GM18867 (cell line): Measurements from ENCODE around the gene BEND5.
A peak's percentile ranks its signal among the peaks of the same experiment; 100 is the strongest.

Experiments used
- ATAC-seq: cut with Tn5 transposase; IDR thresholded peaks from one replicate; pipeline ENCODE4 v1.9.1; 2021; ENCODE audit warnings: mild to moderate bottlenecking, moderate library complexity; ENCODE audit not compliant: unreplicated experiment

The BEND5 gene

GRCh38 chr1:48725341-48726046, 51.2 kb downstream of the BEND5 start:
- ATAC-seq = no peak

DNA sequence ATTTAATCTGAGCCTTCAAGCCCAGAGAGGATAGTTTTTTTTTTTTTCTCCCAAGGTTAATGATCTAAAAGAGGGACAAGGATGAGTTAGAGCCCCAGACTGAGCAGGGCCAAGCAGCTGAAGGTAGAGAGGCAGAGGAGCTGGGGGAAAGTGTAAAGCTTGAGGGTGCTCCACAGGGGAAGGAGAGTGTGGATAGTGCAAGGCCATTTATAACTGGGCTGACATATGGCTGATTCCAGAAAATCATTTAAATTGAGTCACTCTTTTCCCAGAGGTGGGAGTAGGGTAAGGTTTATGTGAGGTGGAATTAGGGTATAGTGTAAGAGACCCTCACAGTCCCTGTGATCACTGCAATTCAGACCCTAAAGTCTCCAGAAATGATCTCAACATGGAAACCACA, 55.8 kb downstream of the BEND5 start:
- ATAC-seq = no peak

DNA sequence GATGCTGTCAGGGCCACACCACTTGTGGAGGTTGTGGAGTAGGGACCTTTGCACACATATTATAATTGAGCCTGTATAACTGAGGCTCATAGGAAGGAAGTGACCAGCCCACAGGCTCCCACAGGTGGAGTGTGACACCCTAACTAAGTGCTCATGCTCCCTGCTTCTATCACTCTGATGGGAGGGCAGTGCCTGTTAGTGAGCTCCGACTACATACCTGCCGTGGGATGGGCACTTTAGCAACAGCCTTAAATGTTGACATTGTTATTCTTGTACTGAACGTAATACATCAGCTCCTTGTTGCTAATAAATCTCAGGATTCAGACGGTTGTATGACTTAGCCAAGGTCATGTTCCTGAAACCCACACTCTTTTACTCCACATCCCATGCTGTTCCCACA, 58.0 kb downstream of the BEND5 start:
- ATAC-seq = no peak

- no peak for ATAC-seq
Observed at GRCh38 chr1:48718116-48718630, 58.5 kb downstream of the BEND5 start.

GRCh38 chr1:48717082-48717481, 59.6 kb downstream of the BEND5 start:
- no peak for ATAC-seq

- ATAC-seq = no peak
Observed at GRCh38 chr1:48715921-48716320, 60.8 kb downstream of the BEND5 start.

GRCh38 chr1:48710915-48711314, 65.8 kb downstream of the BEND5 start:
- ATAC-seq = no peak

GRCh38 chr1:48710318-48710717, 66.4 kb downstream of the BEND5 start:
- no peak for ATAC-seq

DNA sequence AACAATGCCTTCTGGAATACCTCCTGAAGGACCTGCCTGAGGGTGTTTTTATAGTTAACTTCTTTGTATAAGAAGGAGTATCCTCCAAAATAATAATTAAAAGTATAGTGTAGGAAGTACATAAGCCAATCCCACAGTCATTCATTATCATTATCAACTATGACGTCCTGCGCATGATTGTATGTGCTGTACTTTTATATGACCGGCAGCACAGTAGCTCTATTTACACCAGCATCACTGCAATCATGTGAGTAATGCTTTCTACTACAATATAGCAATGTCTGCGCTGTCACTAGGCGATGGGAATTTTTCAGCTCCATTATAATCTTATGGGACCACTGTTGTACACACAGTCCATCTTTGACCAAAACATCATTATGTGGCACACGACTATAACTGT, 72.0 kb downstream of the BEND5 start:
- ATAC-seq = no peak

DNA sequence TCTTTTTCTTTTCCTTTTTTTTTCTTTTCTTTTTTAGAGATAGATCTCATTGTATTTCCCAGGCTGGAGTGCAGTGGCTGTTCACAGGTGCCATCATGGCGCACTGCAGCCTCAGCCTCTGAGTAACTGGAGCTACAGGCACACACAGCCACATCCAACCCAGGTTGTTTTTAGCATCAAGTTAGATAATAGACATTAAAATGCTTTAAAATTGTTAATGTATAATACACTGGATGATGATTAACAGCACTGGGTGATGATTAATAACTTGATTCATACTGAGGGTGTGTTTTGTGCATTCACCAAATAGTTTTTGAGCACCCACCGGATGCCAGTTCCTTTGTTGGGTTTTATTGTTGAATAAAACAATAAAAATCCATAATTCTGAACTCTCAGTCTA, 75.2 kb downstream of the BEND5 start:
- ATAC-seq = no peak

DNA sequence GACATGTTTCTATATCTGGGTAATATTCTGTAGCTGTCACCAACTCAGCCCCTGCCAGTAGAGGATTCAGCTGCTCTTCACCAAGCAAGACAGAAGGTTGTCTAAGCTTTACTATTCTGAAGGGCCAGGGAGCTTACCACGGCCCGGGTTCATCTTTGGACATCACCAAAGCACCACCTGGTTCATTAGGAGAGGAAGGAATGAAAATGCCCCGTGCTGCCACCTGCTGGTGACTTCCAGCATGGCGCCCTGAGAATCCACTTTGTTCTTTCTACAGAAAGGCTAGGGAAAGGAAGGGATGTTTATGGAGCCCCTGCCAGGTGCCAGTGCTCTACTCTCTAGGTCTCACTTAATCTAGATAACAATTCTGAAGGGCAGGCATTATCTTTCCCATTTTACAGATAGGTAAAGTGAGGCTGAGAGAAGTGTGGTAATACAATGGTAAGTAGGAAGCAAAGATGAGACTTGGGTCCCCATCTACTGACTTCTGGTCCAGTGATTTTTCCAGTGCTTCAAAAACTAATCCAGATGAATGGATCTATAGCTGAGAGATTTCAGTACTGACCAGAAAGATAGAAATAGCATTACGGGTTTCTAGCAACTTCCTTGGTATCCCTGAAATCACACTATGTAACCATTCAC, 79.5 kb downstream of the BEND5 start:
- peak; percentile 70 for ATAC-seq

GRCh38 chr1:48695161-48695560, 81.5 kb downstream of the BEND5 start:
- no peak for ATAC-seq

GRCh38 chr1:48693674-48694320, 82.9 kb downstream of the BEND5 start:
- no peak for ATAC-seq

GRCh38 chr1:48693180-48693579, 83.5 kb downstream of the BEND5 start:
- no peak for ATAC-seq

- no peak for ATAC-seq
Observed at GRCh38 chr1:48692235-48692634, 84.5 kb downstream of the BEND5 start.

DNA sequence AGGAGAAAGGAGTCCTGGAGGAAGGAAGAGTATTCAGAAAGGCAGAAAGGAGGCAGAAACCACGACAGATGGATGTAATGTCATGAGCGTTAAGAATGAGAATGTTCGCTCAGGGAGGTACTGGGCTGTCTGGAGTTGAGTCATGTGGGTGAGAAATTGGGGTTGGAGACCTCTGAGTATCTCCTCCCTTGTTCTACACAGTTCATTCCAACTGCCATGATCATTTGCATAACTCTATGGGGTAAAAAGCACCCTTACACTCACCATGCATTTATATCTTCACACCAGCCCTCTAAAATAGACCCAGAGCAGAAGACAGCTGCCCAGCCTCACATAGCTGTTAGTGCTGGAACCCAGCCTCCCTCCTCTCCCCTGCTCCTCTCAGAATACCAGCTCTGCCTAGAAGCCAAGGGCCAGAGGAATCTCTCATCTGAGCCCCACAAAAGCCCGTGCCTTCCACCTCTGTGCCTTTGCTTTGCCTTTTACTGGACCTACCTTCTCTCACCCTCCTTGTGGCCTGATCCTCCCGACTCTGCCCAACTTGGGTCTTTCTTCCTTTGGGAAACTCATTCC, 85.2 kb downstream of the BEND5 start:
- ATAC-seq = peak; percentile 65

DNA sequence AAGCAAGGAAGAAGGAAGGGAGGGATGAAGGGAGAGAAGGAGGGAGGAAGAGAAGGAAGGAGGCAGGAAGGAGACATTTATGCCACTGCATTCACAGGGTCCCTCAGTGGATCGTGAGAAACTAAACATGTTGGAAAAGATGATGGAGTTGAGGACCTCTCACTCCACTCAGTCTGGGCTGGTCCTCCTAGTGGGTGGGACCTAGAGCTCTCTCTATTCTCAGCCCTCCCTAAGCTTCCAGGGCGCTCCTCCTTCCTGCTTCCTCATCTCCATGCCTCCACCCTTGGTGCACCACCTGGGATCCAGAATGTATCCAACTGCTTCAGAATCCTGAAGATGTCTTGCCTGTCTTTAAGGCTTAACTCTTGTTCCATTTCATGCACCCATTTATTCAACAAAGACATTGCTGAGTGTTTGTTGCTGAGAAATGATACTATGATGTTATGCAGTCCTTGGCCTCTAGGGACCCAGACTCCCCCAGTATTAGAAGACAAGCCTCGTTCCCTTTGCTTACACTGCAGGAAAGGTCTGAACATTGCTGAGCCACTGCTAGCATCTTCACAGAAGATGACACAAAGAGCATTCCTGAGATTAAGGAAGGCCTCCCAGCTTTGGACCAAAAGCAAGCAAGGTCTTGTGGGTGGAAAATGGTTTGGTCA, 88.5 kb downstream of the BEND5 start:
- ATAC-seq = peak; percentile 84

GRCh38 chr1:48687282-48688045, 89.2 kb downstream of the BEND5 start:
- ATAC-seq = no peak

DNA sequence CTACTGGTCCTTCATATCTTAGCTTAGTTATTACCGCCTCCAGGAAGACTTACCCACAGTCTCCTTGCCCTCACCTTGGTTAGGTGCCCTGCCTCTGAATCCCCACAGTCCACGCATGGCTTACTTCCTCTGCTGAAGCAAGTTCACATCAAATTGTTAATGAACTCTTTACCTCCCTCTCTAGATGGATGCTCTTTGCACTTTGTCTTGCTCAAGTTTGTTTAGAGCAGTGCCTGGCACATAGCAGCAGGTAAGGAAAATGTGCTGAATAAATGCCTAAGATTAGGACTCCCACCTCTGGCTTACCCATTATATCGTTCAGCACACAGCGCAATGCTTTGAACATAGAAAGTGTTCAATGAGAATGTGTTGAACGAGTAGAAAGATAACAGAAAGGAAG, 90.5 kb downstream of the BEND5 start:
- no peak for ATAC-seq

DNA sequence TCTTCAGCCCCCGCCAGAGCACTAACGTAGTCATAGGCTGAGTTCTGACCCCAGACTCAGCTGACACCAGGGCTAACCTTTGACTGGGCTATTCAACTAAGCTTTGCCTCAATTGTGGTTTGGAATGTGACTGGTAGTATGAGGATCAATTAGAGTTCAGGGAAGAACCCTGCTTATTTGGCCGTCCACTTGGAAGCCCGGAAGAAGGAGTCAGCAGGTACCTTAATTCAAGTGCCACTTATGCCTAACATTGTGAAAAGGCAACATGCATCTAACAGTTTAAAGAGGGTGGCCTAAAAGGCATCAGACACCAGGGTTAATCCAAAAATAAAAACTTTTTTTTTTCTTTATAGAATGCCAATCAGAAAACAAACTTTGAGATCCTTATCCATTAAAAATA, 92.3 kb downstream of the BEND5 start:
- ATAC-seq = no peak
